GM19467 (cell line): Measurements from ENCODE around the gene SLC22A23.

Experiments used
- ATAC-seq: cut with Tn5 transposase; IDR thresholded peaks from one replicate; pipeline ENCODE4 v1.9.1; 2021; ENCODE audit warnings: mild to moderate bottlenecking, moderate library complexity; ENCODE audit not compliant: unreplicated experiment

SLC22A23 gene

DNA sequence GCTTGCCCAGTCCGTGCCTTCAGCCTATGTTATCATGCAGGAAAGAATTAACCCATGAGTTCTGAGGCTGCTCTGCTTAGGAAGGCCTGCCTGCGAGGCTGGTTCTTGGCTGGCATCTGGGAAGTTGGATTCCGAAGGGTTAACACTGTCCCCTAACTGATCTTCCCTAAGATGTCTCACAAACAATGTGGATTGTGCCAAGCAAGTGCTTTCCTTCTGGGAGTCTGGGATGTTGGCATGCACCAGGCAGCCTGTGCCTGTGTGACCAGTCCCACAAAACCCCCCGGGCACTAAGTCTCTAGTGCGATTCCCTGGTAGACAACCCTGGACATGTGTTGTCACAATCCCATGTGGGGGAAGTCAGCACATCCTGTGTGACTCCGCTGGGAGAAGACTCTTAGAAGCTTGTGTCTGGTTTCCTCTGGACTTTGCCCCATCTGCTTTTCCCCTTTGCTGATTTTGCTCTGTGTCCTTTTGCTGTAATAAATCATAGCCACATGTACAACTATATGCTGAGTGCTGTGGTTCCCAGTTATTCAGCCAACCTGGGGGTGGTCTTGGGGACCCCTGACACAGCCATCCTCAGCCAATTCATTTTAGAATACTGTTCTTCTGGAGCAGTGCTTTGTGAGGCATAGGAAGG lies 83.8 kb downstream of the SLC22A23 start:
- no peak for ATAC-seq

DNA sequence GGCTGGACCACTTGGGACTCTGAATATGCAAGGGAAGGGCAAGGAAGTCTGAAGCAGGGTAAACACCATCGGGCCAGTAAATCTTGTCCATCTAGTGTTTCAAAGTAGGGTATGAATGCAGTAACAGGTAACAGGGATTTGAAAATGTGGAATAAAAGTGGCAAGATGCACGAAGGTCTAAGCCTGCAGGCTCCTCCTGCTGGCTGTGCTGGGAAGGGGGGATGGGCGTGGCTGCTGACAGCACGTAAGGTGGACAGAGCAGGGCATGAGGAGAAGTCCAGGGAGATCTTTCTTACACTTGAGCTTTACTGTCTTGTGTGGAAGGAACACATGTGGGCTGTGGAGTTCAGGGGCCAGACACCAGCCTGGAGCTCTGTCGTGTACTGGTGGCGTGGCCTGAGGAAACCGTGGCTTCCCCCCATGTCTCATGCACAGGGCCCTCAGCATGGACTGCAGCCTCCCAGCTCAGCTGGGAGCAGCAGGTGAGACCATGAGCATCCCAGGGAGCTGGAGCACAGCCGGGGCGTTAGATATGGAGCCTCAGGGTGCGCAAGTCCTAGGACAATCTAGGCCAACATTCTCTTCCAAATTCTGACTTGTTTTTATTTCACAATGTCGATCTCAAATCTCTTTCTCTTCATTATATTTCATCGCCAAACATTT lies 84.5 kb downstream of the SLC22A23 start:
- no peak for ATAC-seq

GRCh38 chr6:3371222-3371949 lies 85.5 kb downstream of the SLC22A23 start:
- ATAC-seq, result no peak

- ATAC-seq, result no peak
These were observed 86.3 kb downstream of the SLC22A23 start for GRCh38 chr6:3370361-3371221.

GRCh38 chr6:3369985-3370360 lies 86.9 kb downstream of the SLC22A23 start:
- no peak for ATAC-seq

- no peak for ATAC-seq
These were observed 88.2 kb downstream of the SLC22A23 start for GRCh38 chr6:3368685-3369084.

DNA sequence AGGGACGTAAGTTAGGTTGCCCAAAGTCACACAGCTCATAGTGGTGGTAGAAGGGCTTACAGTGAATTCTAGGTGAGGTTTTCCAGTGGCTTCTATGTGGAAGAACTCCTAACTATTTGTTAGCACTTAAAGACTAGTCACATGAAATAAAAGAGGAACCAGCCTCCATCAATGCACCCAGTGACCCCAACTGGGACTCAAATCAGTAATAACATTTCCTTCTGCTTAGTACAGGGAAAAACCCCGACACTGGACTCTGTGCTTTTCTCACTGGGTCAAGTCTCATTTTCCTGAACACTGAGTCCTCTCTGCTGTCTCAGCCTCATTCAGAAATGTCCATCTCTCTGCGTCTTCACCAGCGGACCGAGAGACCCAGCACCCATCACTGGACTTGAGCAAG lies 89.2 kb downstream of the SLC22A23 start:
- ATAC-seq, result no peak

GRCh38 chr6:3366596-3367413 lies 90.0 kb downstream of the SLC22A23 start:
- ATAC-seq, result no peak

GRCh38 chr6:3364391-3364790 lies 92.5 kb downstream of the SLC22A23 start:
- ATAC-seq, result no peak

GRCh38 chr6:3363296-3364025 lies 93.4 kb downstream of the SLC22A23 start:
- no peak for ATAC-seq

- no peak for ATAC-seq
These were observed 95.4 kb downstream of the SLC22A23 start for GRCh38 chr6:3361312-3362037.

DNA sequence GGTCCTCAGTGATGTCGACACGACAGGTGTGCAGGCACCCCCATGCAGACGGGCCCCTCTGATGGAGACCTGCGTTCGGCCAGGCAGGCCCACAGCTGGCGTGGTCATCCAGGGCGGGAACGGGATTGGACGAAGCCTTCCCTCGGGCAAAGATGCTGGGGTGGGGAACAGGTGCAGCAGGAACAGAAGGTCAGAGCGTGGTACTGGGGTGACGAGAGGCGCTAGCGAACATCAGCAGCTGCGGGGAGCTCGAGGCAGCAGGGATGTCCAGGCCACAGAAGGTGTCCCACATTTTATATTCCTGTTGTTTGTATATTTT lies 96.2 kb downstream of the SLC22A23 start:
- ATAC-seq, result no peak

- ATAC-seq, result no peak
These were observed 96.7 kb downstream of the SLC22A23 start for GRCh38 chr6:3359973-3360726.

GRCh38 chr6:3359101-3359752 lies 97.6 kb downstream of the SLC22A23 start:
- ATAC-seq, result no peak

GRCh38 chr6:3358413-3359100 lies 98.3 kb downstream of the SLC22A23 start:
- no peak for ATAC-seq

DNA sequence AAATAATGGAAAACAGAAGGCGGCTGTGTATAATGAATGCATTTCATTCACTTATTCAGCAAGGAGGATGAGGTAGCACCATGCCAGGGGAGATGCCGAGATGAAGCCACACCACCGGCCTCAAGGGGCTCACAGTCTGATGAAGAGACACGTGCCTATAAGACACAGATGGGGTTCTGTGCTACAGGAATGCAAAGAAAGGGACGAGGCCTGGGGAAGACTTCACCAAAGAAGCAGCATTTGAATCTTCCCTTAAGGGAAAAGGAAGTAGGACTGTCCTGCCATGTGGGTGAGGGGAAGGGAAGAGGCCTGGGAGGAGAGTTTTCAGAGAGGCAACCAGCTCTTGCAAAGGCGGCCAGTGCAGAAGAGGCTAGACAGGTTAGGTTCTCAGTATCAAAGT lies 99.2 kb downstream of the SLC22A23 start:
- ATAC-seq, result no peak

GRCh38 chr6:3356824-3357420 lies 99.9 kb downstream of the SLC22A23 start:
- ATAC-seq, result no peak
